Activated CD8-positive, alpha-beta memory T cell treated with anti-CD3 and anti-CD28 coated beads for 36 hours (primary cell): ENCODE data around the gene CD22. TPM values are rescaled to one million over a fixed set of nuclear protein-coding genes. Genes with fewer than 3 reads are reported as not detected.
"Not testable (repeated sequence)": the region's sequence is repeated elsewhere in the genome, so short reads cannot be mapped to it uniquely, and the experiment has no call there.

ENCODE experiments used
- CTCF ChIA-PET: fragments of 350-600 bp; sonication (Branson Sonifier 250); formaldehyde crosslinking; loops from one replicate; lab custom pipeline; 2021; ENCODE audit warnings: antibody characterized with exemption; lab: Charles Lee
- POLR2A ChIA-PET: fragments of 350-600 bp; sonication (Branson Sonifier 250); formaldehyde crosslinking; loops from one replicate; lab custom pipeline; 2021; ENCODE audit warnings: antibody characterized with exemption; lab: Charles Lee
- total RNA-seq, 2 experiments: library from RNA; stranded (reverse); gene quantifications; one replicate each; pipeline ENCODE4 v1.2.3, GENCODE V29; 2021

CD22 gene
- total RNA-seq, 2 experiments from 2014 or later: 0.13 to 0.23 TPM

- ChIA-PET CTCF (no interaction called here), POLR2A (no interaction called here)
Observed at GRCh38 chr19:35348911-35349611, 20.1 kb downstream of the CD22 start.

DNA sequence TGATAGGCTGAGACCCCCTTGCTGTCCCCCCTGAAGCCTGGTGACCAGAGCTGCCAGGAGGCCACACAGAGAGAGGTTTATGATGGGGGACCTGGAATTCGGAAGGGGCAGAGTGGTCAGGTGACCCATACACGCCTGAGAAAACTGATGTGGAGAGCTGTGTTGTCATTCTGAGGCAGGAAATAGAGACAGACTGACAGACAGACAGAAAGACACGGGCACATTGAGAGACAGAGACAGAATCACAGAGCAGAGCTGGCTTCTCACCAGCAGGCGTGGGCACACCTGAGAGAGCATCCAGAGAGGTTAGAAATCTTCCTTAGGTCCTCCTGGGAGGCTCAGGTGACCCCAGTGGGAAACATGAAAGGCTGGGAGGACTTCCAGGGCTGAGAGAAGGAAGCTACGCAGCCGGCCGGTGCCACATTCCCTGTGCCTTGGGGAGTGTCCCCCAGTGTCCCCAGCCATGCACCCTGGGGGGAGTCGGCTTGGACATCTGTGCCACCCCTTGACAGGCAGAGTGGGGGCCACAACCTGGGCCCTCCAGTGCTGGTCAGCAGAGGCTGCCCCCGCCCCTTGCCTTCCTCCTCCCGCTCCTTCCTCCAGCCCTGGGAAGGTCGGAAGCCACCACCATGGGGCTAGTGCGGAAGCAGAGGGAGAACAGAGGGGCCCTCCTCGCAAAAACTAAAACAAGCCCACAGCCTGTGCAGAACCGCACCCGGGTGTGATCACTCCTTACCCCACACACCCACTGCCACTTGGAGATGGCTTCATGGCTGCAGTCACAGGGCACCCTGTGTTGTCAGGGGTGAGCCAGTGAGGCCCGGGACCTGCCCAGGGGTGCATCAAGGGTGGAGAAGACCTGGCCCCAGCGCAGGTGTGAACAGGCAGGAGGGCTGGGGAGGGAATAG is 20.9 kb downstream of the CD22 start:
- ChIA-PET POLR2A (no interaction called here), CTCF (interaction anchor here (1.6 kb wide), 1 partner anchor 119 kb away, joined by 4 read pairs; no protein-coding TSS in a partner anchor)

DNA sequence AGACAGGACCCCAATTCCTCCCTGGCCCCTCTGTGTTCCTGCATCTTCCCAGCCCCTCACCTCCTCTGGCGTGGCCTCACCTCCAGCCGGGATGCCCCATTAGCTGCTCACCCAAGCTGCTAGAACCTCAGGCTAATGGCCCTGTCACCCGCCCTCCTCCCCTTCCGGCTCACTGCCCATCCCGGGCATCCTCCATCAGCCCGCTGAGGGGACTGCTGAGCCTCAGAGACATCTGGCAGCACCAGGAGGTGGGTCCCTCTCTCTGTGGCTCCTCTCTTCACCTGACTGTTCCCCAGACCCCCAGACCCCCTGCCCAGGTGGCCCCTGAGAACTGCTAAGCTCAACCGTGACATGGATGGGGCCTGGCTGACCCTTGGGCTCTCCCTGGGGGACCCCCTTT is 21.6 kb downstream of the CD22 start:
- ChIA-PET POLR2A (no interaction called here), CTCF (interaction anchor here (0.9 to 1.6 kb wide), 2 partner anchors 117 to 119 kb away, joined by 3 to 4 read pairs; no protein-coding TSS in a partner anchor)

DNA sequence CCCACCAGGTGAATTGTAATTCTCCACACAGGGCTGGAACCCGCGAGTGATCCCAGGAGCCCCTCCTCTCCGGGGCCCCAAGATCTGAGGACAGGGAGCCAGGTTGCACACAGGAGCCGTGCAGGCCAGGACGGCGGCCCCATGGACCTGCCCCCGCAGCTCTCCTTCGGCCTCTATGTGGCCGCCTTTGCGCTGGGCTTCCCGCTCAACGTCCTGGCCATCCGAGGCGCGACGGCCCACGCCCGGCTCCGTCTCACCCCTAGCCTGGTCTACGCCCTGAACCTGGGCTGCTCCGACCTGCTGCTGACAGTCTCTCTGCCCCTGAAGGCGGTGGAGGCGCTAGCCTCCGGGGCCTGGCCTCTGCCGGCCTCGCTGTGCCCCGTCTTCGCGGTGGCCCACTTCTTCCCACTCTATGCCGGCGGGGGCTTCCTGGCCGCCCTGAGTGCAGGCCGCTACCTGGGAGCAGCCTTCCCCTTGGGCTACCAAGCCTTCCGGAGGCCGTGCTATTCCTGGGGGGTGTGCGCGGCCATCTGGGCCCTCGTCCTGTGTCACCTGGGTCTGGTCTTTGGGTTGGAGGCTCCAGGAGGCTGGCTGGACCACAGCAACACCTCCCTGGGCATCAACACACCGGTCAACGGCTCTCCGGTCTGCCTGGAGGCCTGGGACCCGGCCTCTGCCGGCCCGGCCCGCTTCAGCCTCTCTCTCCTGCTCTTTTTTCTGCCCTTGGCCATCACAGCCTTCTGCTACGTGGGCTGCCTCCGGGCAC is 22.6 kb downstream of the CD22 start:
- ChIA-PET CTCF (interaction anchor here (0.5 to 3.3 kb wide), 5 partner anchors 116 to 230 kb away, joined by 3 to 21 read pairs (median 4); no protein-coding TSS in a partner anchor), POLR2A (no interaction called here)

DNA sequence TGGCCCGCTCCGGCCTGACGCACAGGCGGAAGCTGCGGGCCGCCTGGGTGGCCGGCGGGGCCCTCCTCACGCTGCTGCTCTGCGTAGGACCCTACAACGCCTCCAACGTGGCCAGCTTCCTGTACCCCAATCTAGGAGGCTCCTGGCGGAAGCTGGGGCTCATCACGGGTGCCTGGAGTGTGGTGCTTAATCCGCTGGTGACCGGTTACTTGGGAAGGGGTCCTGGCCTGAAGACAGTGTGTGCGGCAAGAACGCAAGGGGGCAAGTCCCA is 23.1 kb downstream of the CD22 start:
- CTCF ChIA-PET: interaction anchor here (0.5 to 3.3 kb wide), 7 partner anchors 10 to 230 kb away, joined by 3 to 21 read pairs (median 6); no protein-coding TSS in a partner anchor
- POLR2A ChIA-PET: no interaction called here

DNA sequence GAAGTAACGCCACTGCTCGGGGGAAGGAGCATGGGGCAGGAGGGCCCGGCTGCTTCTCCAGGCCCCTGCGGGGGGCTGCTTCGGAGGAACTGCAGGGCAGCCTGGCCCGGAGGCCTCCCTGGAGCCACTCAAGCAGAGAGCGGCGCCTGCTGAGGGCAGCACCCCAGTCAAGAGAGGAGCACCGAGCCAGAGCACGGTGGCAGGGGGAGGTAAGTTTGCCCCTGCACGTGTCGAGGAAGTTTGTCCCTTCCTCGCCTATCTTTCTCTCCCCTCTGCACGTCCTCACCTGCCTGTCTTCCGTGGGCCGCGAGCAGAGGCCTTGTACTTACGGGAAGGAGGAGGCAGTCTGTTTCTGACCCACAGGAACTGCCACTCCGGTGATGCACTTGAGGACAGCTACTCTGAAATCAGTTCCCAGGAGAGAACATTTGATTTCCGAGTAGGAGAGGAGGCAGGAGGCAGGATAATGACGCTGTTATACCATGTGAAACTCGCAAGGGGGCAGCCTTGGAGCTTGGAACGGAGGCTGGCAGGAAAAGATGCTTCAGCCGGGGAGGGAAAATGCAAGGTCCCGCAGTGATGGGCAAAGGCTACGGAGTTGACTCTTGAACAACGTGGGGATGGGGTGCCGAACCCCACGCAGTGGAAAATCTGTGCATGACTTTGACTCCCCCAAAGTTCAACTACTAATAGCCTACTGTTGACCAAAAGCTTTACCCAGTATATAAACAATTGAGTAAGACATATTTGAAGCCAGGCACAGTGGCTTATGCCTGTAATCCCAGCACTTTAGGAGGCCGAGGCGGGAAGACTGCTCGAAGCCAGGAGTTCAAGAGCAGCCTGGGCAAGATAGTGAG is 23.7 kb downstream of the CD22 start:
- POLR2A ChIA-PET: no interaction called here
- CTCF ChIA-PET: interaction anchor here (0.6 to 3.3 kb wide), 17 partner anchors 9 to 652 kb away, joined by 3 to 21 read pairs (median 4); no protein-coding TSS in a partner anchor

GRCh38 chr19:35353635-35354034 is 24.6 kb downstream of the CD22 start:
- CTCF ChIA-PET: interaction anchor here (0.6 to 3.3 kb wide), 17 partner anchors 8 to 651 kb away, joined by 3 to 21 read pairs (median 4); no protein-coding TSS in a partner anchor
- POLR2A ChIA-PET: no interaction called here

GRCh38 chr19:35354898-35355297 is 25.9 kb downstream of the CD22 start:
- CTCF ChIA-PET: interaction anchor here (0.7 to 2.3 kb wide), 3 partner anchors 114 to 141 kb away, joined by 3 to 8 read pairs (median 4); no protein-coding TSS in a partner anchor
- POLR2A ChIA-PET: no interaction called here

DNA sequence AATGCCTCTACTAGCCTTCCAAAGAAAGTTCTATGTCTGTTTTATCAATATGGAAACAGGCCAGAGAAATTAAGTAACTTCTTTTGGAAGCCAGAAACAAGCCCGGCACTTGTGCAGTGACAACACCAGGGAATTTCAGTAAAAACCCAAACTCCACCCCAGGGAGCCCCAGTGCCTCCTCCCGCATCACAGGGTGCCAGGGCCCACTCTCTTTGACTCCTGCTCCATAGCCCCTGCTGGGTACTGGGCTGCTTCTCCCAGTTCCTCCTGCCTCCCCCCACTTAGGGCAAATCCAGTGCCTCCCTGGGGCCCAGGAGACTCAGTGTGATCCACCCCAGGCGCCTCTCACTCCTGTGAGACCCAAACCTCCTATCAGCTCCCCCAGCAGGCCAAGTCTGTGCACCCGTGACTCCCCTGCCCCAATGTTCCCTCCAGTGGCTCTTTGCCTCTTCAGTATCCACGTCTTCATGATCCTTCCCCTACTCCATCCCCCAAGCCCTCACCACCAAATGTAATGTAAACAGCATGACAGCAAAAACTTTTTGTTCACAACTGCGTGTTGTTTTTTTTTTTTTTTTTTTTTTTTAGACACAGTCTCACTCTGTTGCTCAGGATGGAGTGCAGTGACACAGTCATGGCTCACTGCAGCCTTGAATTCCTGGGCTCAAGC is 26.9 kb downstream of the CD22 start:
- POLR2A ChIA-PET: no interaction called here

DNA sequence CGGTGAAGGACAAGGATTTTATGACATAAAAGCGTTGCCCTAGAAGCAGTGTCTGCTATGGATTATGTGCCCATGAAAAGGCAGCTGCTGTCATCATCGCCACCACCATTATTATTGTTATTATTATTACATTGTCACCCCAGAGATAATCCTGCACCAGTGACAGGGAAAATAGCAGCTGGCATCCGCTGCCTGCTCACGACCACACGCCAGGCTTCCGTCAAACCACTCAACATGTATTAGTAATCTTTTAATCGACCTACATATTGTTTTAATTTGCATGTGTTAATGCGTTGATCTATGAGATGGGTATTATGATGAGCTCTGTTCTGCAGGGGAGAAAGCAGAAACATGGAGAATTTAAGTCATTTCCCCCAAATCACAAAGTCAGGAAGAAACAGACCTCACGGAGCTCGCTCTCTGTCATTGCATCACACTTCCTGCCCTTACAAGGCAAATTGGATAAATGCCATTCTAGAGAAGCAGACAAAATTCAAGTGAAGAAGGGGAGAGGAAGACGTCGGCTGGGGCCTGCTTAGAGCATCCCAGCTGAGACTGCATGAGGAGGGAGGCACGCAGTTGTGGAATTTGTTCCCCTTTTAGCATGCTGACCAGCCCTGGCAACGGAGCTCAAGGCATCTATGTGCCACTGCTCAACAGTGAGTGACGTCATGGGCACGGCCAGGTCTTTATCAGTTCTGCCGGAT is 29.0 kb downstream of the CD22 start, which contains the start of gene FFAR3:
TSS of gene FFAR3 (plus strand) at position 594 of the 707 bp plus-strand sequence. CDS start 431 bp downstream, outside the sequence.
- POLR2A ChIA-PET: no interaction called here
- CTCF ChIA-PET: no interaction called here

More for the DNA sequence above, 26.9 kb downstream of the CD22 start:
- CTCF ChIA-PET: interaction anchor here (0.6 to 2.3 kb wide), 2 partner anchors 140 to 248 kb away, joined by 3 to 8 read pairs; no protein-coding TSS in a partner anchor

DNA sequence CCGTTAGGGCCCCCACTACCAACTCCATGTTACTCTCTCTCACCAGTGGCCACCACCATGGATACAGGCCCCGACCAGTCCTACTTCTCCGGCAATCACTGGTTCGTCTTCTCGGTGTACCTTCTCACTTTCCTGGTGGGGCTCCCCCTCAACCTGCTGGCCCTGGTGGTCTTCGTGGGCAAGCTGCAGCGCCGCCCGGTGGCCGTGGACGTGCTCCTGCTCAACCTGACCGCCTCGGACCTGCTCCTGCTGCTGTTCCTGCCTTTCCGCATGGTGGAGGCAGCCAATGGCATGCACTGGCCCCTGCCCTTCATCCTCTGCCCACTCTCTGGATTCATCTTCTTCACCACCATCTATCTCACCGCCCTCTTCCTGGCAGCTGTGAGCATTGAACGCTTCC is 29.8 kb downstream of the CD22 start:
- CTCF ChIA-PET, POLR2A ChIA-PET: not testable (repeated sequence)

- CTCF ChIA-PET, POLR2A ChIA-PET: not testable (repeated sequence)
Observed at GRCh38 chr19:35359395-35359794, 30.4 kb downstream of the CD22 start.

DNA sequence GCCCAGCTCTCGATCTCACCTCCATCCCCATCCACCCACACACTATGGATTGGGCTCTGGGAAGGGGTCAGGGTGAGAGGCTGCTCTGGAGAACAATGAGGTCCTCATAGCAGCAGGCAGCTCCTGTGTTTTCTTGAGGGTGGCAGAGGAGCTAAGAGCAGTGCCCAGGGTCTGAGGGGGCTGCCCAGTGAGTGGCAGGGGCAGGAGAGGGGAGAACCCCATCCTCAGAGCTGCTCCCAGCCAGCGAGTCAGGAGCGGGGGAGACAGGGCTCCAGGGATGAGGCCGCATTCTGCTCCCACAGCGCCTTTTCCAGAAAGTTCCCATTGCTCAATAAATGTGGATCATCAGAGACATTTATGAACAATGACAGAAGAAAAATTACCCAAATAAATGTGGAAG is 31.1 kb downstream of the CD22 start:
- CTCF ChIA-PET: not testable (repeated sequence)

DNA sequence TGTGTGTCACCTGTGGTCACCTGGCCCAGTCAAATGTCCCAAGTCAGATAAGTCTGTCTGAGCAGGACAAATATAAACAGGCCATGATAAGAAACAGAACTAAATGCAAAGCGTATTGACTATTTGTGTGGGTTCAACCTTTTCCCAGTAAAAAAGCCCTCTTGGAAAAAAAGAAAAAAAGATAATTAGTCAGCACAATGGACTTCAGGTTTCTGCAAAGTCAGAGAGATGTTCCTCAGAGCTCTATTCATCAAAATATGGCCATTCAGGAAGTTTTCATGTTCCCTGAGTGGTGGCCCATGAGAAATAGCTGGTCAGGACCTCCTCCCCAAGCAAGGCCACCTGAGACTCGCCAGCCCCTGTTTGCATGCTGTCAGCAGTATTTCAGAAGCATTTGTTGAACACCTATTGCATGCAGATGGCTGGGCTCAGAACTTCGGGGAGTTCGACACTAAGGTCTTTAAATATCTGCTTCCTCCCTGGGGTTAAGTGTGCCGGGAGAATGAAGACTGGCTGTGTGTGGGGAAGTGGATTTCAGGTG is 32.0 kb downstream of the CD22 start:
- ChIA-PET POLR2A (no interaction called here), CTCF (no interaction called here)

More for the DNA sequence above, 31.1 kb downstream of the CD22 start:
- POLR2A ChIA-PET: not testable (repeated sequence)

DNA sequence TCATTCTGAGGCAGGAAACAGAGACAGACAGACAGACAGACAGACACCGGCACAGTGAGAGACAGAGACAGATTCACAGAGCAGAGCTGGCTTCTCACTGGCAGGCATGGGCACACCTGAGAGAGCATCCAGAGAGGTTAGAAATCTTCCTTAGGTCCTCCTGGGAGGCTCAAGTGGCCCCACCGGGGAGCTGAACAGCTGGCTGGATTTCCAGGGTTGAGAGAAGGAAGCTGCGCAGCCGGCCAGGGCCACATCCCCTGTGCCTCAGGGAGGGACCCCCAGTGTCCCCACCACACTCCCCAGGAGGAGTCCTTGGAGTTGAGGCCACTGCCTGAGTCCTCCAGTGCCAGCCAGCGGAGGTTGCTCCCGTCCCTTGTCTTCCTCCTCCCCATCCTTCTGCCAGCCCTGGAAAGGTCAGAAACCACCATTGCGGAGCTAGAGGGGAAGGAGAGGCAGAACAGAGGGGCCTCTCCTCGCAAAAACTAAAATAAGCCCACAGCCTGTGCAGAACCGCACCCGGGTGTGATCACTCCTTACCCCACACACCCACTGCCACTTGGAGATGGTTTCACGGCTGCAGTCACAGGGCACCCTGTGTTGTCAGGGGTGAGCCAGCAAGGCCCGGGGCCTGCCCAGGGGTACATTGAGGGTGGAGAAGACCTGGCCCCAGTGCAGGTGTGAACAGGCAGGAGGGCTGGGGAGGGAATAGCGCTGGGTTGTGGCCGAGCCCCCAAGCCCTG is 33.4 kb downstream of the CD22 start:
- CTCF ChIA-PET: interaction anchor here (1.2 kb wide), 1 partner anchor 9 kb away, joined by 3 read pairs; no protein-coding TSS in a partner anchor
- POLR2A ChIA-PET: no interaction called here

DNA sequence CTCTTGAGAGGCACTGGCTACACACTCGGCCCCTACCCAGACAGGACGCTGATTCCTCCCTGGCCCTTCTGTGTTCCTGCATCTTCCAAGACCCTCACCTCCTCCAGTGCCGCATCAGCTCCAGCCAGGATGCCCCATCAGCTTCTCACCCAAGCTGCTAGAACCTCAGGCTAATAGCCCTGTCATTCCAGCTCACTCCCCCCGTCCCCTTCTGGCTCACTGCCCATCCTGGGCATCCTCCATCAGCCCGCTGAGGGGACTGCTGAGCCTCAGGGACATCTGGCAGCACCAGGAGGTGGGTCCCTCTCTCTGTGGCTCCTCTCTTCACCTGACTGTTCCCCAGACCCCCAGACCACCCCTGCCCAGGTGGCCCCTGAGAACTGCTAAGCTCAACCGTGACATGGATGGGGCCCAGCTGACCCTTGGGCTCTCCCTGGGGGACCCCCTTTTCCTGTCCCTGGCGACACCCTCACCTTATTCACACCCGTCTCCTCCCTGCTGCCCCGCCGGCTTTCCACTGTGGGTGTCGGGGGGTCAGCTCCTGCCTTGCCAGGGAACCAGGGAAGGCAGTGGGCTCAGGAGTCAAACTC is 34.1 kb downstream of the CD22 start:
- ChIA-PET POLR2A (no interaction called here), CTCF (no interaction called here)
